Motor neuron (in vitro differentiated cells): ENCODE results near the gene SRGN. TPM values are rescaled to one million over a fixed set of nuclear protein-coding genes. Genes with fewer than 3 reads are reported as not detected.
A peak's percentile ranks its signal among the peaks of the same experiment; 100 is the strongest.

Source experiments
- ATAC-seq, 8 experiments: fragments of 200-7000 bp; cut with Tn5 transposase; replicated peaks in 6 of 8; 2 replicates each; pipeline ENCODE4 v1.8.0; 2021; ENCODE audit warnings: mild to moderate bottlenecking in 8 of 8, moderate library complexity in 8 of 8
- H3K27ac ChIP-seq, 2 donors: fragments of 250-450 bp; sonication (Bioruptor Pico); 2 replicates each; pipeline ENCODE4 v1.9.0; 2021; ENCODE audit warnings: antibody characterized with exemption in 2 of 2, mild to moderate bottlenecking in 2 of 2, moderate library complexity in 1 of 2
- H3K4me1 ChIP-seq, 2 donors: fragments of 250-450 bp; sonication (Bioruptor Pico); replicated peaks in 1 of 2; 2 replicates each; pipeline ENCODE4 v1.6.1; 2021; ENCODE audit warnings: antibody characterized with exemption in 2 of 2, mild to moderate bottlenecking in 2 of 2, moderate library complexity in 1 of 2
- H3K4me3 ChIP-seq, 5 donors: fragments of 250-450 bp; sonication (Bioruptor Pico); 2 replicates each; pipeline ENCODE4 v1.9.0; 2021; ENCODE audit warnings: antibody characterized with exemption in 5 of 5, mild to moderate bottlenecking in 5 of 5, moderate library complexity in 4 of 5
- WGBS, 10 experiments: fragments of 450-650 bp; shearing (Covaris generic); methylation state at CpG; one replicate each; pipeline ENCODE4 v1.0.0; 2022; 5-methylcytosine and 5-hydroxymethylcytosine counted together
- in situ Hi-C, 9 experiments: fragments of 400-800 bp; cut with MboI; loops; one replicate each; pipeline ENCODE4 v1.15.0; 2021; ENCODE audit warnings: low sequenced_read_pairs in 9 of 9, low pct_unique_long_range_greater_than_20kb in 2 of 9; ENCODE audit not compliant: unreplicated experiment in 9 of 9
- total RNA-seq, 8 experiments: library from RNA; unstranded; fragments of 300-600 nt; gene quantifications; 2 replicates each; pipeline versions ENCODE4 v1.2.3 to v1.2.4, GENCODE V29; 2022

Gene SRGN
- total RNA-seq, 8 experiments from 2014 or later, result 0.21 to 0.92 (median 0.45) TPM; not detected in 3

DNA sequence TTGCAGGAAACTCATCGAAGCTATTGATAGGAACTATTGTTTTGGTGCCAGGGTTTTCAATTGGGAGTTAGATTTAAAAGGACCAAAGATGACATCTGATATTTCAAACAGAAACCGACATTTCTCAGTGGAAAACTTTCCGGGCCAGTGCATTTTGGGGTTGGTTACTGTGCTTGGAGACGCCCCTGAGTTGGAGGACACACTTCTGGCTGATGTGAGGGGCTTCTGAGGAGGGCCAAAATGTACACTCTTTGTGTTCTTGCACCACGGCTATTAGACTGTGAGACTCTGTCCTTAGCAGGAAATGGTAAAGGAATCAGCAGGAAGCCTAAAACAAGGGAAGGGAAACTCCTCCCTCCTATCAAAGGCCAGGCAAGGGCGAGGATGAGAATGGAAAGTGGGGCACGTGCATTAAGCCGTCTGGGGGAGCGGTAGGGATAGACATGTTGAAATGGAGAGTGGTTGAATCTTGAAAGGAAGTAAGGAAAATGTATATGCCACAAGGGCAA, 1.8 kb upstream of the SRGN start:
- Histone ChIP-seq H3K27ac (no peak overlapping the region), H3K4me1 (no peaks in the 10 kb centered on the region), H3K4me3 (no peak overlapping the region)
- ATAC-seq, result peak in 1 of 8 experiments; percentile 98
- in situ Hi-C loops, result no loop called here
- 41 to 83% (median 55%) methylated on average over 1 to 9 of the region's 9 CpGs for WGBS, 10 experiments

DNA sequence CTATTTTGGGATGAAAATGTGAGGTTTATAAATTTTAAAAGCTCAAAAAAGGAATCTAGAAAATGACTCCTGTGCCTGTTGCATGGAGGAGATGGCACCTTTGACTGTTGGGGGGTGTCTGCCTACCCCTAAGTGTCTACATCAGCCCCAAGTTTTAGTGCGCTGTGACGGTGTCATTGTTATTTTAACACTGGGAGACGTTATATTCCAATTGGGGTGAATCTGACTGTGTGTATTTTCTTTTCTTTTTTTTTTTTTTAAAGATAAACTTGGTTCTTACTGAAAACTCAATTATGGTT, 517 bp downstream of the SRGN start:
- 60 to 100% (median 81%) methylated on average over 1 to 3 of the region's 3 CpGs; no CpG with 5 or more reads in 1 of the 10 experiments for WGBS, 10 experiments
- Histone ChIP-seq H3K4me1 (no peaks in the 10 kb centered on the region), H3K27ac (no peak overlapping the region), H3K4me3 (no peak overlapping the region)
- no peak for ATAC-seq
- in situ Hi-C loops, result no loop called here

DNA sequence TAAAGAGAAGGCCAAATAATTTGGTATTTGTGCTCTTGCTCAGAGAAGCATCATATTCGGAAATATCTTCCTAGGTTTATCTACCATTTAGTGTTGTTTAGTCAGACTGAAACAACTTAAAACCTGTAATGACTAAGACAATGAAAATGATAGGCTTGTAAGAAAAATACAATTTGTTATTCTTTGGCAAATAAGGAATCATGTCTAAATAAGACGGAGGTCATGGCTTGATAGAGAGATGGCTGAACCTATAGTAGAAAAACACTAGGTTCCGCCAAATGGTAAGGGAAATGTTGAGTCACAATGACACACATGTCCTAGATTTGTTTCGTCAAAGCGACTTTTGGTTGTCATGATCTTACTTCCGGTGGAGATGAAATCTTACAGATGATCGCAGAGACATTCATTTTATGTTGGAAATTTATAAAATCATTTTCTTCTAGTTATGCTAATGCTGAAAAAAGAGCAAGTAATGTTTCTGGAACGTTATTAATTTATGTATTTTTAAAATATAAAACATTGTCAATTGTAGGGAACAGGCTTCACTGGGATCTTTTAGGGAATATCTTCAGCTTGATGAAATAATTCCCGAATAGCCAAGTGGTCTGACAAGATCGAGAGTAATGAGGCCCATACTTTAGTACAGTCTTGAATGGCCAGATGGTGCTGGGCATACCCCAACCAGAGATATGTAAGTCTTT, 1.0 kb downstream of the SRGN start:
- 70 to 94% (median 90%) methylated on average over 5 to 10 of the region's 10 CpGs for WGBS, 10 experiments
- ATAC-seq, result no peak
- no peaks in the 10 kb centered on the region for H3K4me1 ChIP-seq
- H3K4me3 ChIP-seq, result no peak overlapping the region
- in situ Hi-C loops, result no loop called here
- H3K27ac ChIP-seq, result no peak overlapping the region

DNA sequence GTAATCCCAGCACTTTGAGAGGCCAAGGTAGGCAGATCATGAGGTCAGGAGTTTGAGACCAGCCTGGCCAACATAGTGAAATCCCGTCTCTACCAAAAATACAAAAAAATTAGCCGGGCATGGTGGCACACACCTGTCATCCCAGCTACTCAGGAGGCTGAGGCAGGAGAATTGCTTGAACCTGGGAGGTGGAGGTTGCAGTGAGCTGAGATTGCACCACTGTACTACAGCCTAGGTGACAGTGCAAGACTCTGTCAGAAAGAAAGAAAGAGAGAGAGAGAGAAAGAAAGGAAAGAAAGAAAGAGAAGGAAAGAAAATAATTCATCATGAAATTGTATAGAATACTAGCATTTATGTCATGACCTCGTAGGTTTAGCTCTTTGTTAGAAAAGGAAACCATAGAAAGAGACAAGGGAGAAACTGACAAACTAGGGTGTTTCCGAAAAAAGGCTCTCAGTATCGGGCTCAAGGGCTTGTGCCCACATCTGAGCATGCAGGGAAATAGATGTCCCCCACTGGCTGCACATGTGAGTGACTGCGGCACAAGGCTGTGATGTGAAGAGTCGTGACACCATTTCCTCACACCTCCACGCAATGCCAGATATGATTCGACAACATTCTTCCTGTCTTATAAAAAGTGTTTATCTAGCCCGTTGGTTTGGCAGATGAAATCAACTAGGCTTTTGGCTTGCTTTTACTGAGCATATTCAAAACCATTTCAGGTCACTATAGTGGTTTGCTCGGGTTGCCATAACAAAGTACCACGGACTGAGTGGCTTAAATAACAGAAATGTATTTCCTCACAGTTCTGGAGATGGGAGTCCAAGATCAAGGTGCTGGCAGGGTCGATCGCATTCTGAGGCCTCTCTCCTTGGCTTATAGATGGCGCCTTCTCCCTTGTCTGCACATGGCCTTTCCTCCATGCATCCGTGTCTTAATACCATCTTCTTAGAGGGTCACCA, 2.0 kb downstream of the SRGN start:
- Histone ChIP-seq H3K4me1 (no peaks in the 10 kb centered on the region), H3K27ac (no peak overlapping the region), H3K4me3 (no peak overlapping the region)
- in situ Hi-C loops, result no loop called here
- ATAC-seq, result no peak
- 61 to 92% (median 79%) methylated on average over 4 to 13 of the region's 16 CpGs; no CpG with 5 or more reads in 2 of the 10 experiments for WGBS, 10 experiments

DNA sequence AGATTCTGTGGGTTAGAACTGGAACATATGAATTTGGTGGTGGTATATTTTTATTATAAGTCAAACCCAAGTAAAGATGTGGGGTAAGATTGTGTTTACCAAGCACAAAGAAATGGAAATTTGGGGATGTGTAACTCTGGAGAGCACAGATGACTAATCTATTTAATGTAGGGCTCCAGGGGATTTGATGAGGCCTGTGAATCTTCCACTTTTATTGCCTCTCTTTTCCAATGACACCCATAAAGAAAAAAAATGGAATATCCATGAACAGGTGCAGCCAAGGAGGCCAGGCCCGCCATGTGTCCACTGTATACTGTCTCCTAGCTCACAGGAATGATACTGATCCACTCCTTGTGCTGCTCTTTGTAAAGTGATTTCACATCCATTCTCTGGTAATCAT, 2.8 kb downstream of the SRGN start:
- ATAC-seq, result peak in 1 of 8 experiments; percentile 45
- no peaks in the 10 kb centered on the region for H3K4me1 ChIP-seq
- in situ Hi-C loops, result no loop called here
- H3K4me3 ChIP-seq, result no peak overlapping the region
- H3K27ac ChIP-seq, result no peak overlapping the region
- 50 to 100% (median 81%) methylated on average over 1 of the region's 1 CpG; no CpG with 5 or more reads in 4 of the 10 experiments for WGBS, 10 experiments

DNA sequence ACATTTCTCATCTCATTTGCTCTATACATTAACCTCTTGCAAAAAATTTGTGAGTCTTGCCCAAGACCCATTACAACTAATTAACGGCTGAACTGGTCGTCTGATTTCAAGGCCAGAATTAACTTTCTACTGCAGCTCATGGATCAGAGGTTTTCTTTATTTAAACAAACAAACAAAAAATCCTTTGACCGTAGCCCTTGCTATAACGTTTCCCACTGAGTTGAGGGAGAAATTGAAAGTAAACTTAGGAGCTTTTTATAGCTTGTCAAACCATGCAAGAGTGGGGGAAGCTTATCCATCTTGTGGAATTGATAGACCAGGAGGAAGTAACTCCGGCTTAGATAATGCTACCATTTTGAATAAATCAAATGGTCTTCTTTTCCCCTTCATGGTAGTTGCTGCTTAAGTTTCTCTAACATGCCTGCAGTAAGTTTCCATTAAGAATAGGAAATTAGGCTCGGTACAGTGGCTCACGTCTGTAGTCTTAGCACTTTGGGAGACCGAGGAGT, 3.3 kb downstream of the SRGN start:
- Histone ChIP-seq H3K27ac (no peak overlapping the region), H3K4me3 (no peak overlapping the region), H3K4me1 (no peaks in the 10 kb centered on the region)
- in situ Hi-C loops, result no loop called here
- no peak for ATAC-seq
- 52 to 84% (median 74%) methylated on average over 1 to 8 of the region's 8 CpGs for WGBS, 10 experiments

DNA sequence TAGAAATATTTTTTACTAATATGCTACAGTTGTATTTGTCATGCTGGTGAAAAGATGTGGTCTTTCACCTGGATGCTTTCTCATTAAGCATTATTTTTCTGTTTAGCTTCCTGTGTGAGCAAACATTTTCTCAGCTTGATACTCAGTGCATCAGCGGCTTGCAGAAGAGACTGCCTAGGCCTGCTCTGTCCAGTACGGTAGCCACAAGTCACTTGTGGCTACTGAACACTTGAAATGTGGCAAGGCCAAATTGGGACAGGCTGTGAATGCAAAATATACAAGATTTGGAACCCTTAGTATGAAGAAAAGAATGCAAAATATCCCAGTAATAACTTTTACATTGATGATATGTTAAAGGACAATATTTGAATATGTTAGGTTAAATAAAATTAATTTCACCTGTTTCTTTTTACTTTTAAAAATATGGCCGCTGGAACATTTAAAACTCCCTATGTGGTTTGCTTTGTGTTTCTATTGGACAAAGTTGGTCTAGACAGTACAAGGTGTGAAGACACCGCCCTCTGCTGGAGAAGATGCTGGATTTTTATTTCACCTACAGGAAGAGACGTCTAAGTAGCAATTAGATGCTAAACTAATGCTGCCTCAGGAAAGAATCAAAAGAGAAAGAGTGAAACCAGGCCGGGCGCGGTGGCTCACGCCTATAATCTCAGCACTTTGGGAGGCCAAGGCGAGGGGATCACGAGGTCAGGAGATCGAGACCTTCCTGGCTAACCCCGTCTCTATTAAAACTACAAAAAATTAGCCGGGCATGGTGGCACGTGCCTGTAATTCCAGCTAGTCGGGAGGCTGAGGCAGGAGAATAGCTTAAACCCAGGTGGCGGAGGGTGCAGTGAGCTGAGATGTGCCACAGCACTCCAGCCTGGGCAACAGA, 5.3 kb downstream of the SRGN start:
- peak in 4 of 8 experiments; percentile 34 to 98 (median 98) for ATAC-seq
- in situ Hi-C loops, result no loop called here
- H3K4me1 ChIP-seq, result no peaks in the 10 kb centered on the region
- no peak overlapping the region for H3K27ac ChIP-seq
- WGBS, 10 experiments, result 18 to 62% (median 43%) methylated on average over 2 to 16 of the region's 17 CpGs
- no peak overlapping the region for H3K4me3 ChIP-seq

DNA sequence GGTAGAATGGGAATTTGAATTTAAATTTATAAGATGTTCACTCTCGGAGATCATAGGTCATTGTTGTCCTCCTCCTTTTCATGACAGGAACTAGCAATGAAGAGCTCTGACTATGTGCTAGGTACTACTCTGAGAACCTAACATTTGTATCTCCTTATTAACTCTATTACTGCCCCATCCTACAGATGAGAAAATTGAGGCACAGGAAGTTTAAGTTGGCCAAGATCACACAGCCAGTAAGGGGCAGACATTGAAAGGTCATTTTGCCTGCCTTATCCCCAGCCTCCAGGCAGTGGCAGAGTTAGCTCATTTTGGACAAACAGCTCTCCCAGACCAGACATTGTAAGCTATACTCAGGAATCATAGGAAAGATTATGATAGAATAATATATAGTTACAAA, 6.0 kb downstream of the SRGN start:
- WGBS, 10 experiments, result 0 to 100% (median 50%) methylated on average over 1 of the region's 1 CpG; no CpG with 5 or more reads in 4 of the 10 experiments

DNA sequence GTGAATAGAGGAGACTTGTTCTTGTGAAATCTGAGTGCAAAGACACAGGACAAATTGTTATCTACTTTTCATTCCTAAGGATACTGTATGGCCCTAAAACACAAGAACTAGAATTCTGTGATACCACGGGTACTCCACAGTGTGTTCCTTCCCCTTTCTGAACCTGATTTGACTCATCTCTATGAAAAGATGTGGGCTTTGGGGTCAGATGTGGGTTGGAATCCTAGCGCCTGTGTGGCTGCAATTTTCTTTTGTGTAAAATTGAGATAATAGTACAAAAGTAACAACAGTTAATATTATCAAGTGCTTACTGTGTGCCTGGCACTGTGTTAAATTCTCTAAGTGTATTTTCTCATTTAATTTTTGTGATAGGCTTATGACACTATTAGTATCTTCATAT, 8.1 kb downstream of the SRGN start:
- H3K4me1 ChIP-seq, result no peaks in the 10 kb centered on the region
- in situ Hi-C loops, result no loop called here
- no peak overlapping the region for H3K27ac ChIP-seq
- H3K4me3 ChIP-seq, result no peak overlapping the region
- ATAC-seq, result no peak
- WGBS, 10 experiments, result 0 to 100% (median 88%) methylated on average over 1 to 2 of the region's 2 CpGs; no CpG with 5 or more reads in 3 of the 10 experiments

More for the DNA sequence above, 6.0 kb downstream of the SRGN start:
- no peak overlapping the region for H3K27ac ChIP-seq
- no peaks in the 10 kb centered on the region for H3K4me1 ChIP-seq
- H3K4me3 ChIP-seq, result no peak overlapping the region
- in situ Hi-C loops, result no loop called here
- ATAC-seq, result peak in 1 of 8 experiments; percentile 29

DNA sequence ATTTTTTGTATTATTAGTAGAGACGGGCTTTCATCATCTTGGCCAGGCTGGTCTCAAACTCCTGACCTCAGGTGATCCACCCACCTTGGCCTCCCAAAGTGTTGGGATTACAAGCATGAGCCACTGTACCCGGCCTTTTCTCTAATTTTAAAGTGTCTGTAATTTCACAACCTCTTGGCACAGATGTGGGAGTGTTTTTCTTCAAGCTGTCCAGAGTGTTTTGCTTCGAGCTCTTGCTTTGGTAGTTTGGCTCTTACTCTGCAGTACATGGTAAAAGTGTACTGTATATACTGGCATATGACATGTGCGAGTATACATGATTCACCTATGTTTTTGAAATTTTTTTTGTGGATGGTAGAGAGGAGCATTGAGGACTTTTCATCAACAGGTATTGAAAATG, 9.8 kb downstream of the SRGN start:
- no peak overlapping the region for H3K4me3 ChIP-seq
- peaks cover 0 to 3% of the 10 kb centered on the region in 2 donors for H3K4me1 ChIP-seq
- no peak overlapping the region for H3K27ac ChIP-seq
- in situ Hi-C loops, result no loop called here
- no peak for ATAC-seq
- WGBS, 10 experiments, result 58 to 100% (median 86%) methylated on average over 1 to 4 of the region's 4 CpGs; no CpG with 5 or more reads in 3 of the 10 experiments

DNA sequence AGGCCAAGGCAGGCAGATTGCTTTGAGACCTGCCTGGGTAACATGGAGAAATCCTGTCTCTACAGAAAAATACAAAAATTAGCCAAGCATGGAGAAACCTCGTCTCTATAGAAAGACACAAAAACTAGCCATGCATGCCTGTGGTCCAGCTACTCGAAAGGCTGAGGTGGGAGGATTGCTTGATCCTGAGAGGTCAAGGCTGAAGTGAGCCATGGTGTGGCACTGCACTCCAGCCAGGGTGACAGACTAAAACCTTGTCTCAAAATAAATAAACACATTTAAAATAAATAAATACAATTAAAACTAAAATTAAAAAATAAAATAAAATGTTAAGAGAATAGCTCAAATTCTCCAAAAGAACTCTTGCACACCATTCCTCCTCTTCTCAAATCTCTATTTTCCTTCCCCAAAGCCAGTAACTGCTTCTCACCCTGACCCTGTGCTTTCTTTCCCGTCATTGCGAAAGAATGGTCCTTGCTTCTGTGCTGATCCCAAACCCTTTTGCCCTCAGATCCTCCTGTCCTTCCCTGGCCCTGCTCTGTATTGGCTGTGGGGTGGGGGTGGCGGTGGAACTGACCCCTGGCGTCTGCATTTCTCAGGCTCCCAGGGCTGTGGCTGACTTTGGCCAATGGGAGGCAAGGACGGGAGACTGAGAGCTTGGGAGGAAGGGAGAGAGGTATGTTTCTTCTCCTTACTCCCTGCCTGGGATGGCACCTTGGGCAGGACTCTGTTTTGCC, 12.4 kb downstream of the SRGN start:
- in situ Hi-C loops, result loop anchor here in 1 of 9 experiments (25.0 kb wide), 1 partner anchor 88 kb away; no protein-coding TSS in a partner anchor
- no peak overlapping the region for H3K4me3 ChIP-seq
- no peak overlapping the region for H3K27ac ChIP-seq
- WGBS, 10 experiments, result 28 to 100% (median 61%) methylated on average over 1 to 5 of the region's 7 CpGs
- H3K4me1 ChIP-seq, result peaks cover 0 to 3% of the 10 kb centered on the region in 2 donors
- ATAC-seq, result no peak
